Measurements from ENCODE around the gene ZFAND3.

Gene ZFAND3

GRCh38 chr6:38056361-38056760 is 236.8 kb downstream of the ZFAND3 start:
- no peak for DNase-seq

DNA sequence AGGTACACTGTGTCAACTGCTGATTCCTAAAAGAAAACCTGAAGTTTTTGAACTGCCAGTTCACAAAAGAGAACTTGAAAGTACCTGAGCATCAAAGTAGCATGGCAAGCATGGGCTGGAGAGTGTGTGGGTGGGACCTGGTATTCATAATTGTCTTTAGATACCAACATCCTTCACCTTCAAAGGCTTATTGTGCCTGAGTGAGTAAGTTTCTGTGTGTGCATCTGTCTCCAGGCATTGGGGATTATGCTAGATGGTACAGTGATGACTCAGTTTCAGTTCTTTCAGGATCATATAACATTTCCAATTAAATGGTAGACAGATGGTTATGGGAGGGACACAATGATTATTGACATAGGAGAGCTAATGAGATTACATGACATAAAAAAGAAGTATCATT is 238.5 kb downstream of the ZFAND3 start:
- peak; percentile 97 for DNase-seq

GRCh38 chr6:38062066-38062465 is 242.5 kb downstream of the ZFAND3 start:
- no peak for DNase-seq

GRCh38 chr6:38063973-38064372 is 244.4 kb downstream of the ZFAND3 start:
- DNase-seq: no peak

DNA sequence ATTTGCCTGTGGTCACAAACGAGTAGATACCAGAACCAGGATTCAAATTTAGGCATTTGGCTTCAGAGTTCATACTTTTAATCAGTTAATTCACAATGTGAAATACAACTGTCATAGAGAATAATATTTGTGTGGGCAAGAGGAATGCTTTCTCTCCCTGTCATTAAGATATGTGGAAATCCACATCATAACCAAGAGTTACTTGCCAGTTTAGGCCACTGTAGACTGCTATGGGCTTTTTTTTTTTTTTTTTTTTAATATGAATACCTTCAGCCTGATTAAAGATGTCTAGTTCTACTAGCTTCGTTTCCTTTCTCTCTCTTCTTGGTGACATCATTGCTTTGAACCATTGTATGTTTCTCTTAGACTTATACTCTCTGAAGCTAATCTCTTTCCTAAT is 244.9 kb downstream of the ZFAND3 start:
- no peak for DNase-seq

DNA sequence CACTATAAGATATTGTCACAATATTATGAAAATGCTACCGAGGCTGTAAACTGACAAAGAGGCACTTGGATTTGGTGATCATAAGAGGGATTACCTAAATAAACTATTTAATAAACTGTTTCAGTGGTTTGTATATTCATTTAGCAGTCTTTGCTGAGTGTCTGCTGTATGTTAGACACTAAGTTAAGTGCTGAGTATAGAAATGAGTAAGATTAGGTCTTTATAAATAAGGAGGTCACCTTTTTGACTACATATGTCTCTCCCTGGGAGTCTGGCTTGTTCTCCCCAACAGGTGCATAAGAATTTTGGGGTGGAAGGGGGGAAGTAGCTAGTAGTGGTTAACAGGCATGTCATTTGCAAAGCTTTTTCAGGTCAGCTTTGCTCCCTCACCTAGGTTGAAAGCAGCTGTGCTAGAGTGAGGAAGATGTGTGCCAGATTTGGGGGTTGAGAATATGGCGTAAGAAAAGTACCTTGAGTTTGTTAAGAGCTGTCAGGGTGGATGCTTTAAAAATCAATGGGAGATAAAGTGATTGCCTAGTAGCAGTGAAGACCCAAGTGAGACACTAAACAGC is 246.3 kb downstream of the ZFAND3 start:
- DNase-seq: no peak

DNA sequence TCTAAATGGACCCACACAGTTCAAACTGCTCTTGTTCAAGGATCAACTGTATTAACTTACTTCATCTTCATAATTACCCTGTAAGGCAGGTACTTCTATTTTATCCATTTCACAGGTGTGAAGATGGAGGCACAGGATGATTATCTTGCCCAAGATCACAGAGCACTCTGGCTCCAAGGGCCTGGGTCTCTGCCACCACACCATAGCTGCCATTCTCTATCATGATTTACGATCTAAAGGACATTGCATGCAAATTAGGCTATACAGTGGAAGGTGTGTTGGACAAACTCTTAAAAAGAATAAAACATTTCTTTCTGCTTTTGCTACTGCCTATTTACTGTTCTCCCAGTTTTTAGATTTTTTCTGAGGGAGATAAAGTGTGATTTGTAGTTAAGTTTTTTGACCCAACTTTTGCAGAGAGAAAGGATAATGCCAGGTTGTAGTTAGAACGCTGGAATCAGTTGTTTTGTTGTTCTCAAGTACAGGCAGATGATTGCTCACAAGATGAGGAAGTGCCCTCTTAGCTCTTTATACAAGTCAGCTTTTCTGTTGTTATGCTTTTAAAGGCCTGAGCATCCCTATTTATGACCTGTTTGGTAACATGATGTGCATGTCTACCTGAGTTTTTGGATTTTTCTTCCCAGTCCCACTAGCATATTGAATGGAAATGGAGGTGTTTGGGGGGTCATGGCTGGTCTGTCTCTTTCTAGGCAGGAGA is 247.9 kb downstream of the ZFAND3 start:
- no peak for DNase-seq

DNA sequence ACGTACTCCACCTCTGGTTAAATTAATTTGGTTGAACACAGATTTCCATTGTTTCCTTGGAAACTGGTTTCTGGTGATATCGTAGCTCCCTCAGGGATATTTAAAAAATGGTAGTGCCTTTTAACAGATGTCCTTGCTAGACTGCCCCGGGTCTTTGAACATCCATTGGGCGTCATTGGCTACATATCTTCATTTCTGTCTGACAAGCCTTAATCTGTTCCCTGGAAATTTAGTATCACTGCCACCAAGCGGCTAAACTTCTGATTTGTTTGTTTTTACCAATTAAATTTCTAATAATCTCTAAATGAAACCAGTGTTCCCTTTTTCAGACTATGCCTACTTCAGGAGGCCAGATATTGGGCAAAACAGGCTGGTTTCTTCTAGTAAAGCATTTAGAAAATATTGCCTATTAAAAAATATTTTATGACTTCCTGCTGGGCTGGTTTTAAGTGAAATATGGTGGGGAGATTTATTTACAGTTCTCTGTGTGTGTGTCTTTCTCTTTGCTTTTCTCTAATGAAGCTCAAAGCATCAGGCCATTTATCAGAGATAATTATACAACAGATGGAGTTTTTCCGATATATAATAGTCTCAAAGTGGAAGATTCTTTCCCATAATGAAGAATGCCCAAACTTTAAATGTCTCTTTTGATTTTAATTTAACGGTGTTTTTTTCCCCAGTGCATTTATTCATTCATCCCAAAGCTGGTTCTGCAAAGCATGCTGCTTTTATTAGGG is 249.5 kb downstream of the ZFAND3 start:
- DNase-seq: peak; percentile 24

DNA sequence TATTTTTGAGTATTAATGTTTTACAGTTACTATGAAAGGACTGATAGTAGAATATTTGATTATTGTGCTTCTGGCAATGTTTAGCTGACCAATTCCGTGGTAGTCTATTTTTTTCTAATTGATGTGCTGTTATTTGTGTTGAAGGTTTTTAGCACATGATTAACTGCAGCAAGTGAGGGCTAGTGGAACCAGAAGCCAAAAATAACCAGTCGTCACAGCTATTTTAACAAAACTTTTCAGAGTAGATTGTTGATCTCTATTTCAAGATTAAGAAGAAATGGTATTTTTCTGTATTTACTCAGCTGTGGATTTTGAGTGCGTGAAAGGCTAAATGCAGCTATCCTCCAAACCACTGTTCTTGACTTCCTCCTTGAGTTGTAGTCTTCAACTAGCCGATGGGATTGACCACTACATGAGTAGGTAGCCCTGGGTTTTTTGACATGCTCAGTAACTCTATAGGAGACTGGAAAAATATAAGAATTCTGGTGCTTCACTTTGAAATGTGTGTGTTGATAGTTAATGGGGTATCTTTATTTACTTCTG is 258.0 kb downstream of the ZFAND3 start:
- DNase-seq: no peak

DNA sequence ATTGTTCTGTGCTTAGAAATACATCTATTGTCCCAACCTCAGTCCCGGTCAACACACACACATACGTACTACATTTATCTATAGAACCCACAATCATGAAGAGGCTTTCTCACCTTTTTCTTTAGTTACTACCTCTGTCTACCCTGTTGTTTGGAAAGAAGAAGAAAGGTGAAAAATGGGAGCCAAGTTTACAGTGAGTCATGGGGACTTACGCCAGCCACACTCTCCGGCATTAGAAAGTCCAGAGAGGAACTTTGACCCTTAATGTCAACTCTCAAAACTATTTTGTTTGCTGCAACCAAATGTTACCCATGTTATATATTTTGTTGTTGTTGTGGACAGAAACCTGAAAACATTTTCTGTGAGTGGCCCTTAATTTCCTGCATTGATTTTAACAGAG is 259.1 kb downstream of the ZFAND3 start:
- no peak for DNase-seq

DNA sequence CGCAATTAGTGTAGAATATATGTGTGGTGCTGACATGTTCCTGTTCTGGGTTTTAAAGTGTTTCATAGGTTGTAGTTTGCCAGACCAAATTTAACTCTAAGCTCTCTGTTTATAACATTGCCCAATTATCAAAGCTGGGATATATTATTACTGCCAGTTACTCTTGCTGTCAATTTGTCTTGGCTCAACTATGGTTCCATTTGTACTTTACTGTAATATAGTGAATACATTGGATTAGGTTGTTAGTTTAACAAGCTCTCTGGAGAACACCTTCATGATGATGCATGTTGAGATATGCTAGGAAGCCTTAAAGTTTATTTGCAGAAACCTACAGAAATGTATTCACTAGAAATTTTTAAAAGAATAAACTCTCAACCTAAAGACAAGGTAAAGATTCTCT is 259.6 kb downstream of the ZFAND3 start:
- no peak for DNase-seq

GRCh38 chr6:38079537-38079936 is 260.0 kb downstream of the ZFAND3 start:
- DNase-seq: no peak

DNA sequence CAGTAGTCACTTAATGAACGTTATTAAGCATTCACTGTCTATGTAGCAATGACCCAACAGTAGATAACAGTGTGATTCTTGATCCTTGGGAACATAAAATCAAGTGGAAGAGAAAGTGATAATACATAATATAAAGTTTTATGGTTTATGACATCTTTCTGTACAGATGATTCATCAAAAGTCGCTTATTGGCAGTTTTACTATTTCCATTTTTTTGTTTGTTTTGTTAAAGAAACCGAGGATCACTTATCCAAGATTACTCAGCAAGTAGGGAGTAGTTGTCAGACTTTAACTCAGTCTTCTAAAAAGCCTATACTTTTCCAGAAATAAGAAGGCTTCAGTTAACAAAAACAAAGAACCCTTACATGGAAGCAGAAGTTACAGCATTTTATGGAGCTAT is 260.8 kb downstream of the ZFAND3 start:
- no peak for DNase-seq

GRCh38 chr6:38080889-38081288 is 261.4 kb downstream of the ZFAND3 start:
- DNase-seq: no peak

DNA sequence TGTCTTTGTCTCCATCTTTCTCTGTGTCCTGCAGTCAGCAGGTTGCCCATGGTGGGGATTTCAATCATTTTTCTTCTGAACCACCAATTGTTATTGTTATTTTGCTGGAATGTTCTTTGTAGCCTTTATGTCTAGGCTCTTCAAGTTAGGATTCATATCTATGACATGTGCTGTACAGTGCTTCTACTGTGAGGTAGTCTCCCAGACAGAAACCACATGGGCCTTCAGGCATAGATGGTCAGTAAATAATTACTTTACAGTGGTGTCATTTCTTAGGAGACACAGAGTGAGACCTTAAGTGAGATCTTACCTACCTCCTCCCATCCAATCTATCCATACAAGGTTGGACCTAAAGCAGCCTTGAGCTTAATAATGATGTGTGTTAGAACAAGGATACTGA is 265.5 kb downstream of the ZFAND3 start:
- no peak for DNase-seq

DNA sequence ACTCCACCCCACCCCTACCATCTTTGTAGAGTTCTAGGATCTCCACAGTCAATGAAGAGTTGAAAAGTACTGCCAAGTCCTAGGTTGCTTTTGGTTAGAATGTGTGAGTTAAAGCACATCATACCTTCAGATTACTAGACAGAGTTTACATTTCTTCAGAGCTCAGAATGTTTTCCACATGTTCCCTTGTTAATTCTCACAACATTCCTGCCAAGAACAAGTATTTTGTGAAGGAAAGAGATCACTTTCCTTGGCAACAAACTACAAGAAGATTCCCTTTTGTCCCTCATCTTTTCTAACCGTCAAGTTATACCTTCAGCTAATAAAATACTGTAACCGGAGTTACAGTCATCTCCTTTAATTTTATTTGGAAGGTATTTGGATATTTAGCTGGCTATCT is 266.8 kb downstream of the ZFAND3 start:
- DNase-seq: no peak

GRCh38 chr6:38088010-38088409 is 268.5 kb downstream of the ZFAND3 start:
- DNase-seq: no peak

DNA sequence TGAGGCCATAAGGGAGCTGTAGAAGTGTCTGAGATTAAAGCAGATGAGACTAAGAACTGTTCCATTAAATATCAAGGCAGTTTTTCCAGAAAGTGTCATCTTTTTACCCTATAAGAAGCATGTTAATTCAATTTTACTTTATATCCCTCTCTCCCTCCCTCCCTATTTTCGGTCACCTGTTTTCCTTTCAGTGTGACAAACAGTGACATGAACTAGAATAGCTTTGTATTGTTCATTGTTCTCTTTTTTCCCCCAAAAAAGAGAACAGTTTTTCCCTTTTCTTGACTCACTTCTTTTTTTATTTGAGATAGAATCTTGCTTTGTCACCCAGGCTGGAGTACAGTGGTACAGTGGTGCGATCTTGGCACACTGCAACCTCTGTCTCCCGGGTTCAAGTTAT is 269.3 kb downstream of the ZFAND3 start:
- DNase-seq: no peak

- no peak for DNase-seq
Observed at GRCh38 chr6:38091613-38092012, 272.1 kb downstream of the ZFAND3 start.

GRCh38 chr6:38092465-38092864 is 272.9 kb downstream of the ZFAND3 start:
- DNase-seq: no peak

DNA sequence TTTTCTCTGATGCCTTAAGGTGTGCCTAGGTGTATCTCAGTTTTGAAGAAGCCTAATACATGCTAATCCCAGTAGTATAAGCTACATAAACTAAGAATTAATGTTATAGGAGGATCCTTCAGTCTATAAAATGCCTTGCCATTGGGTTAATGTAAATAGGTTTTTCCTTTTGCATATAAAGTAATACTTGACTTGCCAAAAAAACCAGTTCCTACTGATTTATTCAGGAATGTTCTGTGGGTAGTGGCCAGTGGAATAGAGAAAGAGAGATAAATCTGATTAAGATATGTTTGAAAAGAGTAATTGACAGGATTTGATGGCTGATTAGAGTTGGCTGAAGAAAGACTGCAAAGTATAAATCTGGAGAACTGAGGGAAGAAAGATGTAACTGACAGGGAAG is 273.4 kb downstream of the ZFAND3 start:
- DNase-seq: no peak

DNA sequence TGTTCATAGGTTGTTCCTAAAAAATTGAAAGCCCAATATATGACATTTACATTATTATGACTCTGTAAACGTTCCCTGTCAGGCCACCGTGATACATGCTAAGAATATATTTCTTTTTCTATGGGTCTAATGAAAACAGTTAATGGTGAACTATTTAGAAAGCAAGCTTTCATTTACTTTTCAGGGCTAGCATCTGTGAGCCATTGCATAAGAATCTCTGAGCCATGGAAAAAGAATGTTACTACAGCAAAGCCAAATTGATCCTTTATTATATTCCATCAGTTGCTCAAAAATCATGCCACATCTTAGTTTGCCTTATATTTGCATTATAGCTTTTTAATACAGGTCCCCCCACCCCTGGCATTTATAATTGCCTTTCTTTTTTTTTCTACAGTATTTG is 275.5 kb downstream of the ZFAND3 start:
- DNase-seq: no peak

- no peak for DNase-seq
Observed at GRCh38 chr6:38099221-38099620, 279.7 kb downstream of the ZFAND3 start.

DNA sequence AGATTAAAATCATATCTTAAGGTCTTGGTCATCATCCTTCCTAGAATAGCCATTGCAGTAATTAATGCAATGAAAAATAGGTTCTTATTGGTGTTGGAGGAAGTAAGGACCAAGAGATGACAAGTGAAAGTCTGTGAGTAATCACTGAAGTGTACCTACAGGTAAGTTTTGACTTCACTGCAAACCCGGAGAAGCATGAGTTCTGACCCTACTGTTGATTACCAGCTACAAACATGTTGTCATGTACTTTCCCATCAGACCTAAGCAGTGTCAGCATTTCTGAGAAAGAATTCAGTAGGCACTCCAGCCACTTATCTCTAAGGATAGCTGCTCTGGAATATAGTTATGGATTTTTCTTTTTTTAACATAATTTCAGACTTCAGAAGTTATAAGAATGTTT is 280.9 kb downstream of the ZFAND3 start:
- no peak for DNase-seq
